PC-9 (cell line): ENCODE results near the gene PHACTR4. TPM values are rescaled to one million over a fixed set of nuclear protein-coding genes. Genes with fewer than 3 reads are reported as not detected.
"Not testable (repeated sequence)": the region's sequence is repeated elsewhere in the genome, so short reads cannot be mapped to it uniquely, and the experiment has no call there.

Experiments used
- BruUV-seq: library from RNA; stranded (reverse); fragments of 400-500 nt; replicated peaks from 2 replicates; lab custom pipeline; 2021; lab: Mats Ljungman, UMichigan
- CTCF ChIA-PET: fragments of 300-600 bp; sonication (Branson Sonifier 250); formaldehyde crosslinking; loops from one replicate; lab custom pipeline; 2022; ENCODE audit warnings: antibody characterized with exemption; lab: Charles Lee
- POLR2A ChIA-PET: fragments of 300-600 bp; sonication (Branson Sonifier 250); formaldehyde crosslinking; loops from one replicate; lab custom pipeline; 2022; ENCODE audit warnings: antibody characterized with exemption; ENCODE audit not compliant: unreplicated experiment; lab: Charles Lee
- DNase-seq, 2 experiments: peaks; one replicate each; pipeline versions ENCODE4 v3.0.0 to v3.0.0-alpha.2; 2015 to 2022; ENCODE audit warnings: mixed read lengths in 1 of 2
- H2AFZ ChIP-seq: fragments of 200-600 bp; sonication (generic); 2 replicates; pipeline ENCODE4 v1.8.1; 2017; ENCODE audit warnings: antibody characterized with exemption
- H3F3A ChIP-seq: fragments of 200-600 bp; sonication (generic); 2 replicates; pipeline ENCODE4 v1.8.1; 2017; ENCODE audit warnings: antibody characterized with exemption, mild to moderate bottlenecking, low read depth; ENCODE audit not compliant: insufficient read depth
- H3K27ac ChIP-seq: fragments of 200-600 bp; sonication (generic); 2 replicates; pipeline ENCODE4 v1.6.1; 2016; ENCODE audit warnings: mixed run types
- H3K27me3 ChIP-seq: fragments of 200-600 bp; sonication (generic); 2 replicates; pipeline ENCODE4 v1.6.1; 2016; ENCODE audit warnings: low read depth, mixed run types; ENCODE audit not compliant: insufficient read depth
- H3K36me3 ChIP-seq: fragments of 200-600 bp; sonication (generic); 2 replicates; pipeline ENCODE4 v1.6.1; 2016; ENCODE audit warnings: low read depth, mixed run types
- H3K4me1 ChIP-seq: fragments of 200-600 bp; sonication (generic); replicated peaks from 2 replicates; pipeline ENCODE4 v1.6.1; 2016; ENCODE audit warnings: mixed run types; ENCODE audit not compliant: insufficient read depth
- H3K4me2 ChIP-seq: fragments of 200-600 bp; sonication (generic); 2 replicates; pipeline ENCODE4 v1.6.1; 2017; ENCODE audit warnings: mixed run types
- H3K4me3 ChIP-seq: fragments of 200-600 bp; sonication (generic); 2 replicates; pipeline ENCODE4 v1.6.1; 2016; ENCODE audit warnings: mixed run types
- H3K79me2 ChIP-seq: fragments of 200-600 bp; sonication (generic); 2 replicates; pipeline ENCODE4 v1.6.1; 2017; ENCODE audit warnings: low read depth, mixed run types
- H3K9me2 ChIP-seq: fragments of 200-600 bp; sonication (generic); 2 replicates; pipeline ENCODE4 v1.8.1; 2017; ENCODE audit warnings: mild to moderate bottlenecking; ENCODE audit not compliant: insufficient read depth
- H3K9me3 ChIP-seq: fragments of 200-600 bp; sonication (generic); 2 replicates; pipeline ENCODE4 v1.8.1; 2016; ENCODE audit warnings: low read depth; ENCODE audit not compliant: insufficient read depth
- H4K20me1 ChIP-seq: fragments of 200-600 bp; sonication (generic); 2 replicates; pipeline ENCODE4 v1.8.1; 2017; ENCODE audit not compliant: insufficient read depth
- EZH2 ChIP-seq: fragments of 200-600 bp; sonication (generic); IDR thresholded peaks from 2 replicates; pipeline ENCODE4 v1.8.0; 2017; ENCODE audit warnings: antibody characterized with exemption, low read depth
- intact Hi-C: fragments of 100-400 bp; cut with micrococcal nuclease; formaldehyde crosslinking; loops from one replicate; pipeline ENCODE4 v1.10.0; 2022; ENCODE audit not compliant: unreplicated experiment
- total RNA-seq: library from RNA; stranded (reverse); gene quantifications from 2 replicates; pipeline ENCODE4 v1.2.3, GENCODE V29; 2021
- TF ChIP-seq, protein P1 (sequence below): fragments of 200-600 bp; sonication (generic); conservative IDR thresholded peaks from 2 replicates; pipeline ENCODE4 v1.6.1; 2017; ENCODE audit warnings: mixed run types, antibody characterized with exemption, mild to moderate bottlenecking, moderate library complexity

The PHACTR4 gene
- total RNA-seq, 1 experiment from 2014 or later, result 45.1 TPM

DNA sequence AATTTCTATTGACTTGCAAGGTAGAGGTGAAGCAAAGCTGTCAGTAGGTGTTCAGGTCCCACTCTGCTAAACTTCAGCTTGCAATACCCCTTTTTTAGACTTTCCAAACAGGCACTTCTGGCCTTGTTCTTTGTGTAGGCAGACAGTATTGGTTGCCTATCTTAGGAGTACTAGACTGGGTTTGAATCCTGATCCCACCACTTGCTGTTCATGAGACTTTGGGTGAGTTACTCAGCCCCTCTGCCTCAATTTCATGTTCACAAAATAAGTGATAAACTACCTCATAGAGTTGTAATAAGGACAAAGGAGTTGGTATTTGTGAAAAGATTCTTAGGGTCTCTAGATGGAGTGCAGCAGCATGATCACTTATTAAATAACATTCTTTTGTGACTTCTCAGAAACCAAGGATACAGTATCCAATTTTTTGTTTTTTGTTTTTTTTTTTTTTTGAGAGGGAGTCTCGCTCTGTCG lies 141.5 kb downstream of the PHACTR4 start:
- ChIA-PET CTCF (interaction anchor here (0.5 to 0.6 kb wide), 2 partner anchors 91 to 104 kb away, joined by 3 to 5 read pairs; no protein-coding TSS in a partner anchor), POLR2A (interaction anchor here (0.6 kb wide), 1 partner anchor 90 kb away, joined by 3 read pairs; no protein-coding TSS in a partner anchor)
- Histone ChIP-seq H3K36me3 (peaks cover 45% of the 10 kb centered on the region), H3K9me2 (no peaks in the 10 kb centered on the region), H3K27me3 (0 out of 2 replicates have a peak, but pooled peaks cover 3% of the 10 kb centered on the region), H3K4me3 (no peak overlapping the region), H2AFZ (no peak overlapping the region), H4K20me1 (peaks cover 48% of the 10 kb centered on the region), H3K27ac (peak overlapping the region; percentile 99), H3K9me3 (no peaks in the 10 kb centered on the region), H3K79me2 (peaks cover 39% of the 10 kb centered on the region), H3K4me1 (peaks cover 25% of the 10 kb centered on the region), H3F3A (peaks cover 100% of the 10 kb centered on the region), H3K4me2 (peak overlapping the region; percentile 99; the same call in 1 of the 2 replicates)
- DNase-seq, result peak in 1 of 2 experiments; percentile 51
- TF ChIP-seq, protein P1, sequence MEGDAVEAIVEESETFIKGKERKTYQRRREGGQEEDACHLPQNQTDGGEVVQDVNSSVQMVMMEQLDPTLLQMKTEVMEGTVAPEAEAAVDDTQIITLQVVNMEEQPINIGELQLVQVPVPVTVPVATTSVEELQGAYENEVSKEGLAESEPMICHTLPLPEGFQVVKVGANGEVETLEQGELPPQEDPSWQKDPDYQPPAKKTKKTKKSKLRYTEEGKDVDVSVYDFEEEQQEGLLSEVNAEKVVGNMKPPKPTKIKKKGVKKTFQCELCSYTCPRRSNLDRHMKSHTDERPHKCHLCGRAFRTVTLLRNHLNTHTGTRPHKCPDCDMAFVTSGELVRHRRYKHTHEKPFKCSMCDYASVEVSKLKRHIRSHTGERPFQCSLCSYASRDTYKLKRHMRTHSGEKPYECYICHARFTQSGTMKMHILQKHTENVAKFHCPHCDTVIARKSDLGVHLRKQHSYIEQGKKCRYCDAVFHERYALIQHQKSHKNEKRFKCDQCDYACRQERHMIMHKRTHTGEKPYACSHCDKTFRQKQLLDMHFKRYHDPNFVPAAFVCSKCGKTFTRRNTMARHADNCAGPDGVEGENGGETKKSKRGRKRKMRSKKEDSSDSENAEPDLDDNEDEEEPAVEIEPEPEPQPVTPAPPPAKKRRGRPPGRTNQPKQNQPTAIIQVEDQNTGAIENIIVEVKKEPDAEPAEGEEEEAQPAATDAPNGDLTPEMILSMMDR, result no peak
- no peak for TF ChIP-seq EZH2
- intact Hi-C loops, result no loop called here
- BruUV-seq, result no TSS peak

DNA sequence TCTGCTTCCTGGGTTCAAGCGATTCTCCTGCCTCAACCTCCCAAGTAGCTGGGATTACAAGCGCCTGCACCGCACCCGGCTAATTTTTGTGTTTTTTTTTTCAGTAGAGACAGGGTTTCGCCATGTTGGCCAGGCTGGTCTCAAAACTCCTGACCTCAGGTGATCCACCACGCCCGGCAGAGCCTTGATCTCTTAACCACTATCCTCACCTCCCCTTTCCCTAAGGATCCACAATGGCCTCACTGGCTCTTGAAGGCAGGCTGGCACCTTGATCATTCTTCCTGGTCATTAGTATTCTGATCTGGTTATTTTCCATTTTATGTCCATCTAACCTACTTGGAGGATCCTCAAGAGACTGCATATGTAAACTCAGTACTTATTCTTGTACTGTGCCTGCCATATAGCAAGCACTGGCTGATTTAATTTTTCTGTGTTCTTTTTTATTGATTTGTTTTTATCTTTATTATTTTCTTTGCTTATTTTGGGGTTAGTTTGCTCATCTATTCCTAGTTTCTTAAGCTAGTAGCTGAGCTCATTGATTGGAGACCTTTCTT lies 142.6 kb downstream of the PHACTR4 start:
- Histone ChIP-seq H4K20me1 (peaks cover 48% of the 10 kb centered on the region), H3K9me3 (no peaks in the 10 kb centered on the region), H3K79me2 (peaks cover 28% of the 10 kb centered on the region), H3K4me1 (peaks cover 25% of the 10 kb centered on the region), H2AFZ (no peak overlapping the region), H3K27me3 (0 out of 2 replicates have a peak, but pooled peaks cover 3% of the 10 kb centered on the region), H3K27ac (peak overlapping the region; percentile 99), H3K4me3 (no peak overlapping the region), H3K36me3 (peaks cover 34% of the 10 kb centered on the region), H3K4me2 (no peak overlapping the region), H3F3A (peaks cover 100% of the 10 kb centered on the region), H3K9me2 (no peaks in the 10 kb centered on the region)
- ChIA-PET CTCF (no interaction called here), POLR2A (interaction anchor here (0.6 to 0.7 kb wide), 2 partner anchors 41 to 105 kb away, joined by 3 read pairs; no protein-coding TSS in a partner anchor)
- intact Hi-C loops, result no loop called here
- BruUV-seq, result no TSS peak
- TF ChIP-seq, protein P1, result no peak
- TF ChIP-seq EZH2, result no peak
- DNase-seq, result peak in 1 of 2 experiments; percentile 39

- DNase-seq, H3K9me2 ChIP-seq, H3K9me3 ChIP-seq, H3K4me2 ChIP-seq, H3K27me3 ChIP-seq, BruUV-seq, H3K27ac ChIP-seq, intact Hi-C loops, H2AFZ ChIP-seq, CTCF ChIA-PET, H3K4me3 ChIP-seq: not testable (repeated sequence)
- peaks cover 14% of the 10 kb centered on the region for H3K79me2 ChIP-seq
- POLR2A ChIA-PET, result interaction anchor here (0.6 to 0.7 kb wide), 2 partner anchors 46 to 279 kb away, joined by 4 to 5 read pairs; partner anchors contain the start of gene ATP5IF1
- H4K20me1 ChIP-seq, result peaks cover 45% of the 10 kb centered on the region
- peaks cover 84% of the 10 kb centered on the region for H3F3A ChIP-seq
- H3K36me3 ChIP-seq, result peaks cover 11% of the 10 kb centered on the region
- peaks cover 19% of the 10 kb centered on the region; the same call in 1 of the 2 replicates for H3K4me1 ChIP-seq
Measured at GRCh38 chr1:28514445-28514933, 144.9 kb downstream of the PHACTR4 start.
